Activated CD4-positive, alpha-beta T cell treated with anti-CD3 and anti-CD28 coated beads for 48 hours (primary cell): ENCODE measurements around the gene TP53.

ENCODE experiments used
- DNase-seq: peaks from one replicate; pipeline ENCODE4 v3.0.0-alpha.2; 2020

Gene TP53

GRCh38 chr17:7706631-7707354 lies 19.5 kb upstream of the TP53 start:
- no peak for DNase-seq

DNA sequence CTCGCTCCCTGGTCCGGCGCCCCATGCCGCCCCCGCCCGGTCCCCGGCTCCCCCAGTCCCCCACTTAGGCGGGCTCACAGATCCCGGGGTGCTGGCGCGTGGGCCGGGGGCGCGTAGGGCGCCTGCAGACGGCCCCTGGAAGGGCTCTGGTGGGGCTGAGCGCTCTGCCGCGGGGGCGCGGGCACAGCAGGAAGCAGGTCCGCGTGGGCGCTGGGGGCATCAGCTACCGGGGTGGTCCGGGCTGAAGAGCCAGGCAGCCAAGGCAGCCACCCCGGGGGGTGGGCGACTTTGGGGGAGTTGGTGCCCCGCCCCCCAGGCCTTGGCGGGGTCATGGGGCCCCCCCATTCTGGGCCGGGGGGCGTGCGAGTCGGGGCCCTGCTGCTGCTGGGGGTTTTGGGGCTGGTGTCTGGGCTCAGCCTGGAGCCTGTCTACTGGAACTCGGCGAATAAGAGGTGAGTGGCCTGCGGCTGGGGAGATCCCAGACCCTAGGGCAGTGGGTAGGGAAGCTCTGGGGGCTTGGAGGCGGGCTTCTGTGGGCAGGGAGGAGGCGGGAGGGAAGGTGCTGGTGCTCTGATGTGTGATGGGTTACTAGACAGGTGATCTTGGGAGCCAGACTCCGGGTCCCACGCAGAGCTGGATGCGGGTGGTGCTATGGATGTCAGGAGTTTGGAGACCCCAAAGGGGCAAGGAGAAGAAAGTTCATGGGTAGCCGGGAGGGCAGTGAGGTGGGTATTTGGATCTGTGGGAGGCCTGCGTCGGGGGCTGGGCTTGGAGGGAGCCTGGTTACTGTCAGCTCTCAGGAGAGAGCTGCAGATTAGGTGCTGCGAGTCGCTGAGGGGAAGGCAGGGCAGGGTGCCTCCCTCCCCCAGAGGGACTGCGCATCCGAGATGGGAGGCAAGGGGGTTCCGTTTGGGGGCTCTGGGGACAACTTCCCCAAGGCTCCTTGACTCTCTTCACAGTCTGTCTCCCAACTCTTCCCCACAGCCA lies 18.3 kb upstream of the TP53 start:
- no peak for DNase-seq

- no peak for DNase-seq
Measured at GRCh38 chr17:7704601-7705268, 17.4 kb upstream of the TP53 start, which contains the start of gene EFNB3. TSS of gene EFNB3 (plus strand) at chr17:7705202. CDS start at chr17:7705599, 397 bp downstream.

DNA sequence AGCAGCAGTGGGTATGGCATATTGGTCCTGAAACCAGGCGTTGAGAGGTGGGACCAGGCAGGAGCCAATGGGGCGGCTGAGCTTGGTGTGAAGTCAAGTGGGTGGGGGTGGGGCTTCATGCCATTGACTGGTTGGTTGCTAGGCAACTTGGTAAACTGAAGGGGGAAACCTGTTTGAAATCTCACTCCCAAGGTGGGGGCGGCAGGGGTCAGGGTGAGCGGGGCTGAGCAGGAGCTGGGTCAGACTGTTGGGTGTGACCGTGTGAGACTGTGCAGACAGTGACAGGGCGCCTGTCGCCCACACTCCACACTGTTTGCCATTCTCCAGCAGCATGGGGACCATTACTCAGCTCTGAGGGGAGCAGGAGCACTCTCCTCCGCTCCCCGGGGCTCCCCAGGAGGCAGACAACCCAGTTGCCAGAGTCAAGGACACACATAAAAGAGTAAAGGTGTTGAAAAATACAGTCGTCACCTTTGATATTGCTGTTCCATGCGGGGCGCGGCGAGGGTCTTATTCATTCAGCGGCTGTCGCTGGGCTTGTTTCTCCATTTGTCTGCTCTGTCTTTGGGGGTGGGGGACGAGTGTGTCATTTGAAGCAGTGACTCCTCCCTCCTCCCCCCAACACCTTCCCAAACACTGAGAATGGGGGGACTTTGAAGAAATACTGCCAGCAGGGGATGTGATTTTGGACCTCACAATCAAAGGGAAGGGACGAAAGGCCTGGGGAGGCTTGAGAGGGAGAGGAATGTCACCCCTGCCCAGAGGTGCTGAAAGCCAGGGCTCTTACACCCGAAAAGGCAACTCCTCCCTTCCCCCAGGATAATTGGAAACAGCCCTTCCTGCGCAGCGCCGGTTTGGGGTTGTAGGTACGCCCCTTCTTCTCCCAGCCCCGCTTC lies 16.5 kb upstream of the TP53 start:
- peak; percentile 35 for DNase-seq

- no peak for DNase-seq
Measured at GRCh38 chr17:7702776-7703175, 15.5 kb upstream of the TP53 start.

- DNase-seq: no peak
Measured at GRCh38 chr17:7701681-7702080, 14.4 kb upstream of the TP53 start.

GRCh38 chr17:7700510-7700909 lies 13.2 kb upstream of the TP53 start:
- no peak for DNase-seq

- no peak for DNase-seq
Measured at GRCh38 chr17:7697828-7698588, 10.7 kb upstream of the TP53 start.

- DNase-seq: no peak
Measured at GRCh38 chr17:7695586-7695985, 8.3 kb upstream of the TP53 start.

DNA sequence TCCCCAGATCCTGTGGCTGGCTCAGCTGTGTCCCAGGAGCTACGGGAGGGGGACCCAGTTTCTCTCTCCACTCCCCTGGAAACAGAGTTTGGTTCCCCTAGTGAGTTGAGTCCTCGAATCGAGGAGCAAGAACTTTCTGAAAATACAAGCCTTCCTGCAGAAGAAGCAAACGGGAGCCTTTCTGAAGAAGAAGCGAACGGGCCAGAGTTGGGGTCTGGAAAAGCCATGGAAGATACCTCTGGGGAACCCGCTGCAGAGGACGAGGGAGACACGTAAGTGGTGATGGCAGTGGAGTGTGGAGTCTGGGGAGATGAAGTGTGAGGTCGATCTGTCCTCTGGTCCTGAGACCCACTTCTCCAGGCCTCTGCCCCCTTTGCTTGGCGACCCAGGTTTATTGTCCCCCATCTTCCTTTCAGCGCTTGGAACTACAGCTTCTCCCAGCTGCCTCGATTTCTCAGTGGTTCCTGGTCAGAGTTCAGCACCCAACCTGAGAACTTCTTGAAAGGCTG lies 1.6 kb upstream of the TP53 start:
- no peak for DNase-seq

- peak; percentile 97 for DNase-seq
Measured at GRCh38 chr17:7687908-7688807, 868 bp upstream of the TP53 start, which contains the start of gene WRAP53. TSS of gene WRAP53 (plus strand) at chr17:7688477. CDS start at chr17:7688649, 172 bp downstream.

GRCh38 chr17:7686222-7687071 lies 843 bp downstream of the TP53 start:
- DNase-seq: peak; percentile 84

GRCh38 chr17:7685533-7686221 lies 1.6 kb downstream of the TP53 start:
- DNase-seq: peak; percentile 94

GRCh38 chr17:7684851-7685532 lies 2.3 kb downstream of the TP53 start:
- DNase-seq: no peak

- DNase-seq: no peak
Measured at GRCh38 chr17:7677388-7678067, 9.8 kb downstream of the TP53 start.

- DNase-seq: no peak
Measured at GRCh38 chr17:7676533-7676932, 10.8 kb downstream of the TP53 start.

- no peak for DNase-seq
Measured at GRCh38 chr17:7674934-7675333, 12.4 kb downstream of the TP53 start.
